HCT116 (cell line): ENCODE data around the gene P2RX7. TPM values are rescaled to one million over a fixed set of nuclear protein-coding genes. Genes with fewer than 3 reads are reported as not detected.

Experiments used
- ATAC-seq: fragments of 200-7000 bp; cut with Tn5 transposase; 2 replicates; pipeline ENCODE4 v1.9.1; 2020; ENCODE audit warnings: mild to moderate bottlenecking, moderate library complexity
- BruUV-seq: library from RNA; stranded (reverse); fragments of 400-500 nt; replicated peaks from 2 replicates; lab custom pipeline; 2021; lab: Mats Ljungman, UMichigan
- CTCF ChIA-PET: fragments of 300-600 bp; sonication (Branson Sonifier 250); formaldehyde crosslinking; loops from one replicate; lab custom pipeline; 2021; ENCODE audit warnings: antibody characterized with exemption; lab: Charles Lee
- POLR2A ChIA-PET: fragments of 300-600, 350-600 bp; sonication (Branson Sonifier 250); formaldehyde crosslinking; loops from one replicate; lab custom pipeline; 2021; ENCODE audit warnings: antibody characterized with exemption; lab: Charles Lee
- RAD21 ChIA-PET, 2 experiments: fragments of 300-600 bp; sonication (Branson Sonifier 250); formaldehyde crosslinking; loops; one replicate each; lab custom pipeline; 2023; ENCODE audit warnings: low total read pairs in 2 of 2; ENCODE audit not compliant: uncharacterized antibody in 2 of 2, unreplicated experiment in 2 of 2, low non-redundant PET in 1 of 2; lab: Charles Lee
- DNase-seq: peaks from one replicate; pipeline ENCODE4 v3.0.0-alpha.2; 2010; ENCODE audit warnings: low read depth, low spot score
- H2AFZ ChIP-seq: fragments of 200-600 bp; shearing (Covaris generic), sonication (generic); 2 replicates; pipeline ENCODE4 v1.6.1; 2017; ENCODE audit warnings: low read depth, mixed run types, mixed read lengths, antibody characterized with exemption, low read length; ENCODE audit not compliant: poor library complexity, severe bottlenecking
- H3K27ac ChIP-seq: 2 replicates; pipeline ENCODE4 v1.5.1; 2012; ENCODE audit warnings: low read depth, low read length
- H3K27me3 ChIP-seq: fragments of 200-600 bp; sonication (generic); 2 replicates; pipeline ENCODE4 v1.6.1; 2016; ENCODE audit warnings: mixed run types, low read length, mixed read lengths; ENCODE audit not compliant: insufficient read depth
- H3K36me3 ChIP-seq, 2 experiments: fragments of 200-500 bp in 1 of 2; fragments of 200-600 bp in 1 of 2; sonication (Bioruptor generic) in 1 of 2; sonication (generic) in 1 of 2; 2 replicates each; pipeline versions ENCODE4 v1.5.1 to v1.6.1; 2014 to 2016; ENCODE audit warnings: low read length in 2 of 2, inconsistent platforms in 1 of 2, mixed read lengths in 1 of 2, mixed run types in 1 of 2; ENCODE audit not compliant: insufficient read depth in 2 of 2, control insufficient read depth in 1 of 2
- H3K4me1 ChIP-seq, 2 experiments: fragments of 200-600 bp in 1 of 2; sonication (generic) in 1 of 2; 2 replicates each; pipeline versions ENCODE4 v1.5.1 to v1.6.1; 2012 to 2017; ENCODE audit warnings: low read length in 2 of 2, inconsistent platforms in 1 of 2, mild to moderate bottlenecking in 1 of 2, mixed read lengths in 1 of 2, mixed run types in 1 of 2, moderate library complexity in 1 of 2; ENCODE audit not compliant: insufficient read depth in 2 of 2, control insufficient read depth in 1 of 2
- H3K4me2 ChIP-seq: fragments of 200-600 bp; sonication (generic); 2 replicates; pipeline ENCODE4 v1.6.1; 2017; ENCODE audit warnings: mixed run types, low read length, mixed read lengths
- H3K4me3 ChIP-seq, 2 experiments: fragments of 200-600 bp in 1 of 2; sonication (generic) in 1 of 2; replicated peaks in 1 of 2; 2 replicates each; pipeline ENCODE4 v1.5.1; 2011 to 2016; ENCODE audit warnings: low read length in 2 of 2, control low read depth in 1 of 2, low read depth in 1 of 2, mild to moderate bottlenecking in 1 of 2, mixed read lengths in 1 of 2, mixed run types in 1 of 2
- H3K79me2 ChIP-seq: fragments of 200-600 bp; sonication (generic); 2 replicates; pipeline ENCODE4 v1.6.1; 2017; ENCODE audit warnings: mild to moderate bottlenecking, mixed run types, low read length, moderate library complexity, mixed read lengths; ENCODE audit not compliant: insufficient read depth
- H3K9ac ChIP-seq: fragments of 200-600 bp; sonication (generic); 2 replicates; pipeline ENCODE4 v1.6.1; 2016; ENCODE audit warnings: low read length, mixed read lengths
- H3K9me2 ChIP-seq: fragments of 200-600 bp; sonication (generic), shearing (Covaris generic); 2 replicates; pipeline ENCODE4 v1.6.1; 2017; ENCODE audit warnings: mixed run types, mild to moderate bottlenecking, moderate library complexity; ENCODE audit not compliant: insufficient read depth
- H3K9me3 ChIP-seq, 2 experiments: fragments of 200-500 bp in 1 of 2; fragments of 200-600 bp in 1 of 2; sonication (Bioruptor generic) in 1 of 2; sonication (generic) in 1 of 2; 2 replicates each; pipeline ENCODE4 v1.6.1; 2014 to 2017; ENCODE audit warnings: low read length in 2 of 2, mixed read lengths in 2 of 2, inconsistent platforms in 1 of 2, low read depth in 1 of 2, mild to moderate bottlenecking in 1 of 2, mixed run types in 1 of 2, moderate library complexity in 1 of 2; ENCODE audit not compliant: control insufficient read depth in 1 of 2, insufficient read depth in 1 of 2
- H4K20me1 ChIP-seq: fragments of 200-600 bp; sonication (generic), shearing (Covaris generic); 2 replicates; pipeline ENCODE4 v1.6.1; 2017; ENCODE audit warnings: mixed run types, mild to moderate bottlenecking, moderate library complexity; ENCODE audit not compliant: insufficient read depth
- ATF3 ChIP-seq: IDR thresholded peaks from 2 replicates; pipeline ENCODE4 v1.6.1; 2012
- CEBPB ChIP-seq: IDR thresholded peaks from 2 replicates; pipeline ENCODE4 v1.6.1; 2012; ENCODE audit warnings: low read depth
- ELF1 ChIP-seq: IDR thresholded peaks from 2 replicates; pipeline ENCODE4 v1.6.1; 2012; ENCODE audit warnings: low read depth, borderline replicate concordance
- RAD21 ChIP-seq: IDR thresholded peaks from 2 replicates; pipeline ENCODE4 v1.6.1; 2012; ENCODE audit warnings: low read depth, mild to moderate bottlenecking
- SRF ChIP-seq: IDR thresholded peaks from 2 replicates; pipeline ENCODE4 v1.6.1; 2012; ENCODE audit warnings: low read depth
- TCF7L2 ChIP-seq: IDR thresholded peaks from 2 replicates; pipeline ENCODE4 v1.7.0; 2011; ENCODE audit warnings: borderline replicate concordance, inconsistent platforms; ENCODE audit not compliant: insufficient read depth, insufficient read length; ENCODE audit errors: extremely low read depth
- YY1 ChIP-seq: IDR thresholded peaks from 2 replicates; pipeline ENCODE4 v1.6.1; 2011; ENCODE audit warnings: low read length, low read depth, moderate library complexity, mild to moderate bottlenecking; ENCODE audit not compliant: insufficient replicate concordance; ENCODE audit errors: extremely low read depth
- intact Hi-C: fragments of 100-400 bp; cut with micrococcal nuclease; formaldehyde crosslinking; loops from 2 replicates; pipeline ENCODE4 v1.10.0; 2022
- total RNA-seq: library from RNA; stranded (reverse); gene quantifications from one replicate; pipeline ENCODE4 v1.2.1, GENCODE V29; 2021; ENCODE audit not compliant: unreplicated experiment
- TF ChIP-seq, protein P1 (sequence below): IDR thresholded peaks from 2 replicates; pipeline ENCODE4 v1.6.1; 2012; ENCODE audit warnings: low read depth
- TF ChIP-seq, protein P2 (sequence below): IDR thresholded peaks from 2 replicates; pipeline ENCODE4 v1.6.1; 2012

P2RX7 gene
- total RNA-seq, 1 experiment from 2014 or later = 1.5 TPM

GRCh38 chr12:121087467-121088194 is 45.0 kb upstream of the P2RX7 start (continued):
- no peak for TF ChIP-seq RAD21

DNA sequence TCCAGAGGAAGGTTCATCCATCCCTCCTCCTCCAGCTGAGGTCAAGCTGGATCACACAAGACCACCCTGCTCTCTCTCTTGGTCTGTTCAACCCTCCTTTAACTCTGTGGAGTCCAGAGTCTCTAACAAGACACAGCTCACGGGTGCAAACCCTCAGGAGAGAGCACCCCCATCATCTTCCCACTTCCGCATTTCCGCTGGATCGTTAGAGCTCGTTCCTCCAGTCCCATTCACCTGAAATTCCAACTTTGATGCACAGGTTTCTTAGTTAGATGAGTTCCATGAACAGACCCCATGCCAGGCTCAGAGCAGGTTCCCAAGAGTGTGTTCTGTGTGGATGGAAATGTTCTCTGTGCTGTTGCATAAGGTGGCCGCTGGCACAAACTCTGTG is 44.5 kb upstream of the P2RX7 start:
- TF ChIP-seq YY1 (no peak), TCF7L2 (no peak), SRF (no peak), ATF3 (no peak), CEBPB (no peak), ELF1 (no peak)
- TF ChIP-seq, protein P1, sequence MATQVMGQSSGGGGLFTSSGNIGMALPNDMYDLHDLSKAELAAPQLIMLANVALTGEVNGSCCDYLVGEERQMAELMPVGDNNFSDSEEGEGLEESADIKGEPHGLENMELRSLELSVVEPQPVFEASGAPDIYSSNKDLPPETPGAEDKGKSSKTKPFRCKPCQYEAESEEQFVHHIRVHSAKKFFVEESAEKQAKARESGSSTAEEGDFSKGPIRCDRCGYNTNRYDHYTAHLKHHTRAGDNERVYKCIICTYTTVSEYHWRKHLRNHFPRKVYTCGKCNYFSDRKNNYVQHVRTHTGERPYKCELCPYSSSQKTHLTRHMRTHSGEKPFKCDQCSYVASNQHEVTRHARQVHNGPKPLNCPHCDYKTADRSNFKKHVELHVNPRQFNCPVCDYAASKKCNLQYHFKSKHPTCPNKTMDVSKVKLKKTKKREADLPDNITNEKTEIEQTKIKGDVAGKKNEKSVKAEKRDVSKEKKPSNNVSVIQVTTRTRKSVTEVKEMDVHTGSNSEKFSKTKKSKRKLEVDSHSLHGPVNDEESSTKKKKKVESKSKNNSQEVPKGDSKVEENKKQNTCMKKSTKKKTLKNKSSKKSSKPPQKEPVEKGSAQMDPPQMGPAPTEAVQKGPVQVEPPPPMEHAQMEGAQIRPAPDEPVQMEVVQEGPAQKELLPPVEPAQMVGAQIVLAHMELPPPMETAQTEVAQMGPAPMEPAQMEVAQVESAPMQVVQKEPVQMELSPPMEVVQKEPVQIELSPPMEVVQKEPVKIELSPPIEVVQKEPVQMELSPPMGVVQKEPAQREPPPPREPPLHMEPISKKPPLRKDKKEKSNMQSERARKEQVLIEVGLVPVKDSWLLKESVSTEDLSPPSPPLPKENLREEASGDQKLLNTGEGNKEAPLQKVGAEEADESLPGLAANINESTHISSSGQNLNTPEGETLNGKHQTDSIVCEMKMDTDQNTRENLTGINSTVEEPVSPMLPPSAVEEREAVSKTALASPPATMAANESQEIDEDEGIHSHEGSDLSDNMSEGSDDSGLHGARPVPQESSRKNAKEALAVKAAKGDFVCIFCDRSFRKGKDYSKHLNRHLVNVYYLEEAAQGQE = no peak
- TF ChIP-seq, protein P2, sequence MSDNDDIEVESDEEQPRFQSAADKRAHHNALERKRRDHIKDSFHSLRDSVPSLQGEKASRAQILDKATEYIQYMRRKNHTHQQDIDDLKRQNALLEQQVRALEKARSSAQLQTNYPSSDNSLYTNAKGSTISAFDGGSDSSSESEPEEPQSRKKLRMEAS = no peak
- no TSS peak for BruUV-seq
- no peak overlapping the region for H3K4me3 ChIP-seq
- H3K4me1 ChIP-seq = peaks cover 0 to 6% of the 10 kb centered on the region in 2 experiments; a peak in 1 of 4 replicates
- H3K4me2 ChIP-seq = no peak overlapping the region
- H3K27ac ChIP-seq = no peak overlapping the region
- H3K36me3 ChIP-seq = no peaks in the 10 kb centered on the region
- CTCF ChIA-PET = no interaction called here
- DNase-seq (no peak), ATAC-seq (no peak)
- H3K27me3 ChIP-seq = no peaks in the 10 kb centered on the region
- RAD21 ChIA-PET = no interaction called here
- H4K20me1 ChIP-seq = no peaks in the 10 kb centered on the region
- H3K9ac ChIP-seq = no peak overlapping the region
- H3K9me2 ChIP-seq = no peaks in the 10 kb centered on the region
- POLR2A ChIA-PET = no interaction called here
- H2AFZ ChIP-seq = no peak overlapping the region
- H3K9me3 ChIP-seq = no peaks in the 10 kb centered on the region
- intact Hi-C loops = no loop called here
- no peaks in the 10 kb centered on the region for H3K79me2 ChIP-seq
